K562 (cell line): ENCODE results near the gene INPP5D. TPM values are rescaled to one million over a fixed set of nuclear protein-coding genes. Genes with fewer than 3 reads are reported as not detected.

Experiments used
- ATAC-seq: fragments of 200-7000 bp; cut with Tn5 transposase; 3 replicates; pipeline ENCODE4 v1.9.1; 2020; ENCODE audit warnings: moderate library complexity
- BruUV-seq: library from RNA; stranded (reverse); fragments of 400-500 nt; replicated peaks from 2 replicates; lab custom pipeline; 2021; lab: Mats Ljungman, UMichigan
- CTCF ChIA-PET: fragments of 300-600 bp; formaldehyde crosslinking; extraction: SDS; loops from one replicate; lab custom pipeline; 2021; ENCODE audit warnings: low intra/inter-chr PET ratio; lab: Yijun Ruan, JAX
- POLR2A ChIA-PET: fragments of 300-600, 350-650 bp; sonication (Branson Sonifier 250); formaldehyde crosslinking; extraction: SDS; loops from one replicate; lab custom pipeline; 2021; ENCODE audit warnings: antibody characterized with exemption, inconsistent platforms; lab: Yijun Ruan, JAX
- DNase-seq, 4 experiments: peaks; one replicate each; pipeline versions ENCODE4 v3.0.0 to v3.0.0-alpha.2; 2011 to 2018; ENCODE audit warnings: low spot score in 3 of 4, mixed read lengths in 3 of 4; ENCODE audit errors: extremely low read depth in 1 of 4
- FAIRE-seq: peaks from 2 replicates; lab custom pipeline; 2011; peaks lifted over from hg19 to GRCh38; lab: Jason Lieb, UNC
- H2AFZ ChIP-seq: 2 replicates; pipeline ENCODE4 v1.6.0; 2011; ENCODE audit warnings: low read depth, low read length, control low read depth, inconsistent platforms
- H3K27ac ChIP-seq: fragments of 200-600 bp; 3 replicates; pipeline ENCODE4 v1.8.0; 2011; ENCODE audit warnings: low read depth, mild to moderate bottlenecking, control low read depth, inconsistent platforms, low read length, moderate library complexity, mixed read lengths; ENCODE audit errors: extremely low read depth
- H3K27me3 ChIP-seq, 2 experiments: fragments of 300-600 bp in 1 of 2; 2 replicates in 1 of 2; 3 replicates in 1 of 2; pipeline versions ENCODE4 v1.6.0 to v1.8.0; 2011; ENCODE audit warnings: inconsistent platforms in 2 of 2, low read length in 2 of 2, mild to moderate bottlenecking in 1 of 2, mixed read lengths in 1 of 2, moderate library complexity in 1 of 2; ENCODE audit not compliant: control insufficient read depth in 2 of 2, insufficient read depth in 2 of 2
- H3K36me3 ChIP-seq: fragments of 300-600 bp; 3 replicates; pipeline ENCODE4 v1.8.0; 2011; ENCODE audit warnings: mild to moderate bottlenecking, low read length, inconsistent platforms; ENCODE audit not compliant: control insufficient read depth, insufficient read depth
- H3K4me1 ChIP-seq, 2 experiments: fragments of 200-600 bp in 1 of 2; replicated peaks in 1 of 2; 2 replicates in 1 of 2; 3 replicates in 1 of 2; pipeline versions ENCODE4 v1.5.1 to v1.8.0; 2011; ENCODE audit warnings: inconsistent platforms in 2 of 2, low read length in 2 of 2, mild to moderate bottlenecking in 1 of 2, mixed read lengths in 1 of 2, moderate library complexity in 1 of 2; ENCODE audit not compliant: control insufficient read depth in 2 of 2, insufficient read depth in 2 of 2
- H3K4me2 ChIP-seq: 2 replicates; pipeline ENCODE4 v1.6.1; 2011; ENCODE audit warnings: low read length, control low read depth, inconsistent platforms, mixed read lengths; ENCODE audit not compliant: insufficient read depth
- H3K4me3 ChIP-seq: fragments of 200-600 bp; sonication (generic), shearing (Covaris generic); 2 replicates; pipeline ENCODE4 v1.5.1; 2016; ENCODE audit warnings: control low read depth, inconsistent platforms
- H3K79me2 ChIP-seq: fragments of 200-600 bp; 3 replicates; pipeline ENCODE4 v1.8.0; 2011; ENCODE audit warnings: low read length, inconsistent platforms; ENCODE audit not compliant: control insufficient read depth, insufficient read depth
- H3K9ac ChIP-seq, 2 experiments: 2 replicates each; pipeline versions ENCODE4 v1.6.0 to v1.6.1; 2011; ENCODE audit warnings: low read depth in 2 of 2, low read length in 2 of 2, control low read depth in 1 of 2, inconsistent platforms in 1 of 2, mild to moderate bottlenecking in 1 of 2, mixed read lengths in 1 of 2; ENCODE audit not compliant: insufficient read depth in 1 of 2
- H3K9me1 ChIP-seq: one replicate; pipeline ENCODE4 v1.6.0; 2011; ENCODE audit warnings: inconsistent platforms, mild to moderate bottlenecking, low read length, moderate library complexity; ENCODE audit not compliant: control insufficient read depth, insufficient read depth
- H3K9me3 ChIP-seq: replicated peaks from 2 replicates; pipeline ENCODE4 v1.5.1; 2011; ENCODE audit warnings: low read depth, low read length, inconsistent platforms; ENCODE audit not compliant: control insufficient read depth, insufficient read depth
- H4K20me1 ChIP-seq: replicated peaks from 2 replicates; pipeline ENCODE4 v1.6.1; 2011; ENCODE audit warnings: low read length, inconsistent platforms, mixed read lengths; ENCODE audit not compliant: control insufficient read depth, insufficient read depth
- ATF1 ChIP-seq, 2 experiments: fragments of 450-650 bp in 1 of 2; IDR thresholded peaks; 2 replicates each; pipeline ENCODE4 v1.6.1; 2016; ENCODE audit warnings: missing compliant biosample characterization in 1 of 2, missing genetic modification characterization in 1 of 2
- BCL6 ChIP-seq: fragments of 250-450 bp; sonication (Bioruptor Pico); IDR thresholded peaks from 2 replicates; pipeline ENCODE4 v1.4.0; 2020
- ELF1 ChIP-seq: fragments of 200-800 bp; sonication (Bioruptor generic); IDR thresholded peaks from 2 replicates; pipeline ENCODE4 v1.6.1; 2016; ENCODE audit warnings: missing genetic modification characterization, missing compliant biosample characterization
- GABPB2 ChIP-seq: fragments of 250-450 bp; sonication (Bioruptor Pico); conservative IDR thresholded peaks from 2 replicates; pipeline ENCODE4 v1.5.1; 2021; ENCODE audit warnings: mild to moderate bottlenecking
- MAFG ChIP-seq: fragments of 450-650 bp; conservative IDR thresholded peaks from 2 replicates; pipeline ENCODE4 v1.6.1; 2016; ENCODE audit warnings: missing genetic modification characterization, missing compliant biosample characterization
- PHF20 ChIP-seq: fragments of 450-650 bp; IDR thresholded peaks from 2 replicates; pipeline ENCODE4 v1.6.1; 2018; ENCODE audit not compliant: partially characterized antibody
- PREB ChIP-seq: sonication (generic); formaldehyde crosslinking; IDR thresholded peaks from 2 replicates; pipeline ENCODE4 v1.8.1; 2023; ENCODE audit warnings: mild to moderate bottlenecking, missing genetic modification reagents
- SREBF1 ChIP-seq: fragments of 150-350 bp; IDR thresholded peaks from 2 replicates; pipeline ENCODE4 v1.6.1; 2014; ENCODE audit warnings: antibody characterized with exemption, low read depth, low read length, borderline replicate concordance
- USF1 ChIP-seq: sonication (generic); formaldehyde crosslinking; IDR thresholded peaks from 2 replicates; pipeline ENCODE4 v1.9.0; 2022; ENCODE audit warnings: mild to moderate bottlenecking, missing genetic modification reagents
- ZNF217 ChIP-seq: sonication (generic); formaldehyde crosslinking; IDR thresholded peaks from 2 replicates; pipeline ENCODE4 v1.8.0; 2022; ENCODE audit warnings: mild to moderate bottlenecking, missing genetic modification reagents
- ZNF740 ChIP-seq, 3 experiments: fragments of 200-800 bp in 1 of 3; sonication (Bioruptor generic) in 1 of 3; sonication (generic) in 1 of 3; formaldehyde crosslinking in 1 of 3; IDR thresholded peaks; 2 replicates each; pipeline versions ENCODE4 v1.6.1 to v1.8.0; 2016 to 2022; ENCODE audit warnings: mild to moderate bottlenecking in 2 of 3, missing compliant biosample characterization in 2 of 3, missing genetic modification characterization in 2 of 3, missing genetic modification reagents in 1 of 3
- ZNF77 ChIP-seq: fragments of 250-450 bp; sonication (Bioruptor Pico); IDR thresholded peaks from 2 replicates; pipeline ENCODE4 v1.5.0; 2020
- WGBS: fragments of 100-300 bp; shearing (Covaris generic); methylation state at CpG from one replicate; pipeline ENCODE4 v1.1.6; 2016; ENCODE audit warnings: low coverage, mixed read lengths; ENCODE audit not compliant: insufficient coverage; ENCODE audit errors: missing lambda C conversion rate; 5-methylcytosine and 5-hydroxymethylcytosine counted together
- in situ Hi-C: fragments of 300-500 bp; cut with MboI; formaldehyde crosslinking; loops from 4 replicates; pipeline ENCODE4 v1.15.0; 2018; ENCODE audit warnings: inconsistent platforms, mixed read lengths
- intact Hi-C: fragments of 100-400 bp; cut with micrococcal nuclease; formaldehyde crosslinking; loops from 2 replicates; pipeline ENCODE4 v1.14.2; 2022
- polyA plus RNA-seq, 8 experiments: library from polyadenylated mRNA; depleted of rRNA in 4 of 8; stranded (reverse) in 5 of 8; unstranded in 3 of 8; fragments of >200 nt; fragmentation: Nextera tagmentation in 2 of 8; fragmentation: Illumina TruSeq in 1 of 8; extraction: Ambion mirVana in 2 of 8; extraction: Trizol in 1 of 8; gene quantifications; 2 replicates each; pipeline versions ENCODE4 v1.2.1 to v1.2.3, GENCODE V29; 2011 to 2014; ENCODE audit warnings: inconsistent platforms in 1 of 8, missing spikeins in 1 of 8
- total RNA-seq, 7 experiments: library from RNA; depleted of rRNA in 6 of 7; stranded (reverse); fragments of >200 nt in 6 of 7; fragmentation: Illumina TruSeq in 2 of 7; extraction: Trizol in 2 of 7; gene quantifications; 2 replicates each; pipeline versions ENCODE4 v1.2.1 to v1.2.3, GENCODE V29; 2011 to 2021; ENCODE audit warnings: low replicate concordance in 1 of 7

Gene INPP5D
- total and polyA plus RNA-seq, 9 of the 15 experiments (the other 6 are each of a cell fraction or from before 2014, with no cell fraction given), result 0.55 to 6.2 (median 2.2) TPM

GRCh38 chr2:233012301-233012971 lies 47.7 kb upstream of the INPP5D start (continued):
- no peak for TF ChIP-seq USF1 (CRISPR knock-in tag)

GRCh38 chr2:233013027-233013461 lies 47.1 kb upstream of the INPP5D start, which contains the start of gene NGEF:
Gene NGEF, minus strand, starts transcription at chr2:233013256. Its CDS starts 38,366 bp downstream, at chr2:232974890.
- Histone ChIP-seq H4K20me1 (no peaks in the 10 kb centered on the region), H3K36me3 (no peaks in the 10 kb centered on the region), H3K9ac (no peak within 1 kb of the TSS; a peak in 1 of 4 replicates), H3K27me3 (peaks cover 0 to 15% of the 10 kb centered on the region in 2 experiments; a peak in 2 of 5 replicates), H3K79me2 (no peaks in the 10 kb centered on the region), H3K9me3 (no peaks in the 10 kb centered on the region), H3K27ac (no peak within 1 kb of the TSS), H3K4me1 (no peaks in the 10 kb centered on the region), H3K9me1 (no peaks in the 10 kb centered on the region), H3K4me3 (no peak within 1 kb of the TSS), H2AFZ (no peak within 1 kb of the TSS), H3K4me2 (no peak within 1 kb of the TSS)
- FAIRE-seq, result no peak
- 0% methylated on average over 8 of the region's 12 CpGs for WGBS
- in situ Hi-C loops, result no loop called here
- CTCF ChIA-PET, result no interaction called here
- intact Hi-C loops, result no loop called here
- TF ChIP-seq ZNF77 (CRISPR knock-in tag), result no peak
- no peak for TF ChIP-seq PHF20
- no peak for TF ChIP-seq MAFG
- no peak for TF ChIP-seq ELF1
- no peak for TF ChIP-seq SREBF1
- no peak for TF ChIP-seq PREB (CRISPR knock-in tag)
- no peak for TF ChIP-seq ZNF217 (CRISPR knock-in tag)
- no peak for TF ChIP-seq ATF1 (CRISPR knock-in tag; IDR thresholded peaks at IDR 0.05)
- TF ChIP-seq ATF1 (tag; IDR thresholded peaks at IDR 0.05), result no peak
- TF ChIP-seq BCL6, result no peak
- no peak for TF ChIP-seq ZNF740 (CRISPR knock-in tag; IDR thresholded peaks at IDR 0.05)
- no peak for TF ChIP-seq ZNF740 (tag; IDR thresholded peaks at IDR 0.05)
- no peak for TF ChIP-seq GABPB2 (CRISPR knock-in tag)
- no TSS peak for BruUV-seq
- no peak for ATAC-seq
- no peak for DNase-seq
- POLR2A ChIA-PET, result interaction anchor here (0.6 kb wide), 1 partner anchor 122 kb away, joined by 3 read pairs; no protein-coding TSS in a partner anchor
